SU-DHL-6 (cell line): ENCODE measurements around the gene EXOC4.

Source experiments
- H2AFZ ChIP-seq: fragments of 200-600 bp; sonication (generic); 2 replicates; pipeline ENCODE4 v1.6.1; 2014; ENCODE audit warnings: low read depth, mild to moderate bottlenecking, moderate library complexity, mixed read lengths, antibody characterized with exemption, low read length; ENCODE audit not compliant: severe bottlenecking
- H3F3A ChIP-seq: fragments of 200-600 bp; shearing (Covaris generic); 2 replicates; pipeline ENCODE4 v1.6.0; 2016; ENCODE audit warnings: antibody characterized with exemption, mild to moderate bottlenecking; ENCODE audit not compliant: insufficient read depth
- H3K27ac ChIP-seq: fragments of 200-600 bp; sonication (generic); 2 replicates; pipeline ENCODE4 v1.5.1; 2016; ENCODE audit warnings: low read depth, mild to moderate bottlenecking, low read length, moderate library complexity, mixed read lengths
- H3K27me3 ChIP-seq: fragments of 200-600 bp; sonication (generic), shearing (Covaris generic); 2 replicates; pipeline ENCODE4 v1.6.0; 2014; ENCODE audit warnings: mild to moderate bottlenecking, low read length
- H3K36me3 ChIP-seq: fragments of 200-600 bp; sonication (generic); 2 replicates; pipeline ENCODE4 v1.6.1; 2014; ENCODE audit warnings: mild to moderate bottlenecking, low read length, mixed read lengths
- H3K4me2 ChIP-seq: fragments of 300-600, 200-600 bp; shearing (Covaris generic), sonication (generic); 2 replicates; pipeline ENCODE4 v1.6.0; 2014; ENCODE audit warnings: low read length, low read depth, mild to moderate bottlenecking; ENCODE audit not compliant: poor library complexity, severe bottlenecking
- H3K4me3 ChIP-seq: fragments of 200-600 bp; sonication (generic); 2 replicates; pipeline ENCODE4 v1.5.1; 2014; ENCODE audit warnings: antibody characterized with exemption, low read length, mild to moderate bottlenecking, mixed read lengths; ENCODE audit not compliant: insufficient read depth, poor library complexity, severe bottlenecking
- H3K79me2 ChIP-seq: fragments of 200-600 bp; sonication (generic); 2 replicates; pipeline ENCODE4 v1.6.1; 2014; ENCODE audit warnings: mild to moderate bottlenecking, low read length, moderate library complexity; ENCODE audit not compliant: insufficient read depth
- H3K9ac ChIP-seq: fragments of 200-600 bp; sonication (generic); 2 replicates; pipeline ENCODE4 v1.7.0; 2014; ENCODE audit warnings: mild to moderate bottlenecking, low read length
- H3K9me2 ChIP-seq: fragments of 200-600 bp; sonication (generic); replicated peaks from 2 replicates; pipeline ENCODE4 v1.6.1; 2014; ENCODE audit warnings: low read length; ENCODE audit not compliant: insufficient read depth
- H3K9me3 ChIP-seq: fragments of 200-600 bp; sonication (generic); 2 replicates; pipeline ENCODE4 v1.6.1; 2014; ENCODE audit warnings: low read length, mixed read lengths; ENCODE audit not compliant: insufficient read depth
- H4K20me1 ChIP-seq: fragments of 200-600 bp; sonication (generic); 2 replicates; pipeline ENCODE4 v1.6.1; 2014; ENCODE audit warnings: low read depth, mild to moderate bottlenecking, antibody characterized with exemption, low read length, moderate library complexity, mixed read lengths
- CTCF ChIP-seq: fragments of 200-600 bp; sonication (generic); IDR thresholded peaks from one replicate; pipeline ENCODE4 v1.5.1; 2017; ENCODE audit warnings: antibody characterized with exemption, mild to moderate bottlenecking, low read length, moderate library complexity; ENCODE audit not compliant: insufficient read depth, poor library complexity, severe bottlenecking
- EZH2phosphoT487 ChIP-seq: fragments of 200-600 bp; sonication (generic), shearing (Covaris generic); conservative IDR thresholded peaks from 2 replicates; pipeline ENCODE4 v1.6.1; 2018; ENCODE audit warnings: mild to moderate bottlenecking, antibody characterized with exemption, low read length, moderate library complexity, mixed read lengths

EXOC4 gene

GRCh38 chr7:133401225-133401624 is 148.3 kb downstream of the EXOC4 start:
- no peaks in the 10 kb centered on the region for H3K79me2 ChIP-seq
- H3K9me2 ChIP-seq, result no peaks in the 10 kb centered on the region
- no peaks in the 10 kb centered on the region for H4K20me1 ChIP-seq
- H3K4me3 ChIP-seq, result no peak overlapping the region
- H3K9me3 ChIP-seq, result no peaks in the 10 kb centered on the region
- H3K4me2 ChIP-seq, result no peak overlapping the region
- no peaks in the 10 kb centered on the region for H3K36me3 ChIP-seq
- no peaks in the 10 kb centered on the region for H3K27me3 ChIP-seq
- no peak overlapping the region for H3K9ac ChIP-seq
- H3K27ac ChIP-seq, result no peak overlapping the region
- no peak overlapping the region for H2AFZ ChIP-seq
- no peaks in the 10 kb centered on the region for H3F3A ChIP-seq
- no peak for TF ChIP-seq CTCF
- TF ChIP-seq EZH2phosphoT487, result no peak

- no peak overlapping the region for H2AFZ ChIP-seq
- TF ChIP-seq EZH2phosphoT487, result no peak
- TF ChIP-seq CTCF, result no peak
- H3K4me3 ChIP-seq, result no peak overlapping the region
- H3K4me2 ChIP-seq, result no peak overlapping the region
- no peaks in the 10 kb centered on the region for H3K27me3 ChIP-seq
- H3K9ac ChIP-seq, result no peak overlapping the region
- H3K9me3 ChIP-seq, result no peaks in the 10 kb centered on the region
- H4K20me1 ChIP-seq, result no peaks in the 10 kb centered on the region
- H3K36me3 ChIP-seq, result no peaks in the 10 kb centered on the region
- H3K79me2 ChIP-seq, result no peaks in the 10 kb centered on the region
- no peaks in the 10 kb centered on the region for H3K9me2 ChIP-seq
- H3K27ac ChIP-seq, result no peak overlapping the region
- no peaks in the 10 kb centered on the region for H3F3A ChIP-seq
Observed at GRCh38 chr7:133408212-133408611, 155.3 kb downstream of the EXOC4 start.

- Histone ChIP-seq H4K20me1 (no peaks in the 10 kb centered on the region), H3F3A (no peaks in the 10 kb centered on the region)
Observed at GRCh38 chr7:133409421-133409820, 156.5 kb downstream of the EXOC4 start.

More at GRCh38 chr7:133409421-133409820, 156.5 kb downstream of the EXOC4 start:
- no peaks in the 10 kb centered on the region for H3K9me2 ChIP-seq
- H3K4me2 ChIP-seq, result no peak overlapping the region
- H2AFZ ChIP-seq, result no peak overlapping the region
- no peak overlapping the region for H3K4me3 ChIP-seq
- no peaks in the 10 kb centered on the region for H3K79me2 ChIP-seq
- H3K9me3 ChIP-seq, result no peaks in the 10 kb centered on the region
- H3K36me3 ChIP-seq, result no peaks in the 10 kb centered on the region
- H3K27me3 ChIP-seq, result no peaks in the 10 kb centered on the region
- H3K9ac ChIP-seq, result no peak overlapping the region
- TF ChIP-seq EZH2phosphoT487 (no peak), CTCF (no peak)
- no peak overlapping the region for H3K27ac ChIP-seq
